Tibial nerve (tissue), 4 donors: ENCODE data around the gene TSSC4.

Experiments used
- CTCF ChIP-seq, 5 experiments: fragments of 200-600 bp in 3 of 5; fragments of 450-650 bp in 2 of 5; sonication (generic) in 3 of 5; IDR thresholded peaks; one replicate each; pipeline ENCODE4 v1.5.1; 2016 to 2019; ENCODE audit warnings: antibody characterized with exemption in 5 of 5, mild to moderate bottlenecking in 3 of 5, moderate library complexity in 2 of 5
- EP300 ChIP-seq, 2 donors: sonication (generic); formaldehyde crosslinking; IDR thresholded peaks; one replicate each; pipeline ENCODE4 v1.6.1; 2017; ENCODE audit warnings: antibody characterized with exemption in 2 of 2, mild to moderate bottlenecking in 1 of 2

- TF ChIP-seq EP300 (IDR thresholded peaks at IDR 0.05) = no peak
- TF ChIP-seq CTCF (IDR thresholded peaks at IDR 0.05) = no peak
Measured at GRCh38 chr11:2426826-2427521, 26.4 kb downstream of the TSSC4 start.
